HPDE6-E6E7 (cell line): Measurements from ENCODE around the gene LIPC.
"Not testable (repeated sequence)": the region's sequence is repeated elsewhere in the genome, so short reads cannot be mapped to it uniquely, and the experiment has no call there.

Experiments
- DNase-seq: peaks from one replicate; pipeline ENCODE4 v3.0.0; 2011; ENCODE audit warnings: missing footprints; ENCODE audit errors: extremely low spot score

LIPC gene

DNA sequence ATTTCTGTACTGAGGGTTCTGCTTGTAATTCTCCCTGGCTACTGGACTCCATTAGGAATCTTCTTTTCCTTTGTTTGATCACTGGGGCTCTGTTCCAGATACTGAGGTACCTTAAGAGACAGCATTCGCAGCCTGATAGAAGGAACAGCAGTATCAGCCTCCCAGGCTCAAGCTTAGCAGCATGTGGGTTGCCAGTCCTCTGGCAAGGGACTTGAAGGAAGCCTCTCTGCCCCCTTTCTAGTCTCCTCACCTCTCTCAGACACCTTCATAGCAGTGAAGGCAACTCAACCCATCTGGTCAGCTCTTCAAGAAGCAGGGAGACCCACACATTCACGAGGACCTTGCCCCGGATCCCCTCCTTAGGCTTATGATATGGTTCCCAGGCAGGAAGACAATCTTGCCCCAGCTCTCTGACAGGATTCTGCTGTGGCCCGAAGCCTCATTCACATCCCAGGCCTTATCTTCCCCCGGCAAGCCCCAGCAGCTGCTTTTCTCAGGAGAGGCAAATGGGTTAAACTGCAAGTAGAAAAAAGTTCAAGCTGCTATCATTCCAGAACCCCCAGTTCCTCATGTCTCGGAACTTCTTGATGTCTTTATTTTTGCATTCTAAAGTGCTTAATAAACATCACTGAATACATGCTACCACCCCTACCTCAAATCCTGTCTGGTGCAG is 153.1 kb downstream of the LIPC start:
- no peak for DNase-seq

DNA sequence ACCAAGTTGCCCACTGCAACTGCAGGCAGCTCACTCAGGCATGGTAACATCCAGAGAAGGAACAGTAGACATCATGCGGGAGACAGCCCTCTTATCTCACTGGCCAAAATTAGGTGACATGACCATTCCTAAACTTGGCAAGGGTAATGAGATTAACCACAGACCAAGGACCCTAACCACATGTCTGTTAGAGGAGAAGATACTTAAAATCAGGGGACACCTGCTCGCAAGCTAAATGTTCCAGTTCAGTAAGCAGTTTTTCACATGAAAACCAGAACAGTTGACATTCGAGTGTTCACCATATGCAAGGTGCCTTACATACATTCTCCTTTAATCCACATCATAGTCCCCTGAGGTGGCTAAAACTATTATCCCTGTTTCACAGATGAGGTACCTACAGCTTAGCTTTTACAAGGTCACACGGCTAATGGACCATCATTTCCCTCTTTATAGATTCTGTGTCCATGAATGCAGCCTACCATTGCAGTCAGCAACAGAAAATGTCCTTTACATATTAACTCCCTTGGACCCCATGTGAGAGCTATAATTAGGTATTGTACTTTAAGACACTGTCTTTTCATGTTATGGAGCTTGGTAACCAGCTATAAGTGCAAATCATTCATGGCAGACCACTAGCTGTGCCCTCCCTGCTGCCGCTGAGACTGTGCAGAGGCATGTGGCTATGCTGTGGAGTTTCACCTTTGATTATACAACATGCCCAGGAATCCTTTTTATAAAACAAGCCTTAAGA is 154.1 kb downstream of the LIPC start:
- no peak for DNase-seq

DNA sequence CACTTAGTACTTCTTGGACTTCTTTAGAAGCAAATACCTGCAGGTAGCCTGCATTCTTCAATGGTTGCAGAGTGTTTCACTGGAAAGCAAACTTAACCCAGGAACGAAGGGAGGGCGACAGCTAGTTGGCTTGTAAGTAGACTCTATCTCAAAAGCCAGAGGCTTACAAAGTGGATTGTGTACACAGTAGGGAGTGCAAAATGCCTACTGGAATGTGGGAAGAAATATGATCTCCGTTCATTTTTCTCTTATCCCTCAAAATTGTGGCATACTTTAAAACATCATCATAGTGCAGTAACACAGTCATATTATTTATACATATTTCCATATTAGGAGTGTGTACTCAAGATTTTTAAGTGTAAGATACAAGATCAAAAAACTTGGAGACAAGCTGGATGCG is 155.7 kb downstream of the LIPC start:
- no peak for DNase-seq

DNA sequence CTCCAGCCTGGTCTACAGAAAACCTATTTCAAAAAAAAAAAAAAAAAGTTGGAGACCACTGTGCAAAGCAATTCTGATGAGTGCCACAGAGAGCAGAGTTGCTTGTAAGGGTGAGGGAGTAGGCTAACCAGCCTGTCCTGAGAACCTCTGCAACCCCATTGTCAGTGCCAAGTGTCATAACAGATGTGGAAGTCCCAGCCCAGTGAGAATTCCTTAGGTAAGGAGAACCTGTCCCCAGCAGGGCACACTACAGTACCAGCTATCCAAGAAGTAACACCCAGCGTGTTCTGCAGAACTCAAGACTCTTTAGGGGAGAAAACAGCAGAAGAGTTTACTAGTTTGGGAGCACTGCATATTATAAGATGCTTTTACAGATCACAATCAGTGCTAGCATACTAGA is 156.3 kb downstream of the LIPC start:
- no peak for DNase-seq

DNA sequence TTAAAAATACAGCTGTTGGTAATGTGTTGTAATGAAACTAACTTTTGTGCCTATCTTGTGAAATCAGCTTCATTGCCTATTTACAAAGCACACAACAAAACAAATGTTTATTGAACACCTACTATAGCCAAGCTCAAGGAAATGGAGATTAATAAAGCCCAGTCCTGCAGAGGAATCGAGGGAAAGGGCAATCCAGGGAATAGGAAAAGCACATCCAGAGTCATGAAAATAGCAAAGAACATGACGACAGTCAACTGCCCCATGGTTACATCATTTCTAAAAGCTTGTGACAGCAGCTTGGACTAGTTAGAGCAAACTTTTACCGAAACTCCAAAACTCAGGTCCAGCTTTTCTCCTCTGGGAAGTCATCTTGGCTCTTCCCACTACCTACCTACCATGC is 157.3 kb downstream of the LIPC start:
- DNase-seq, result no peak

DNA sequence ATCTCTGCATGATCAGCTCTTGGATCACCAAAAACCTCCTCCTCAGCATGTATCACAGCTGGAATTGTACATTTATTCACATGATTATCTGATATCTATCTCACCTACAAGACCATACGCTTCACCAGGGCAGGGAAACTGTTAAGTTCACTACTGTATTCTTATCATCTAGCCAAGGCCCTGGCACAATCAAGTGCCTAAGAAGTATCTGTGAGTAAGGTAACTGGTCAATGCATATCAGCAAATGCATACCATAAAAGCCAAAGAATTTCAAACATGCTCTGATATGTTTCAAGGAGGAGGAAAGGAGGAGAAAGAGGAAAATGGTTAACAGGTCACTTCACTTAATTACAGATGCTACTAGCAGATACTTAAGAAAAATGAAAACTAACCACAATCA is 158.4 kb downstream of the LIPC start:
- no peak for DNase-seq

DNA sequence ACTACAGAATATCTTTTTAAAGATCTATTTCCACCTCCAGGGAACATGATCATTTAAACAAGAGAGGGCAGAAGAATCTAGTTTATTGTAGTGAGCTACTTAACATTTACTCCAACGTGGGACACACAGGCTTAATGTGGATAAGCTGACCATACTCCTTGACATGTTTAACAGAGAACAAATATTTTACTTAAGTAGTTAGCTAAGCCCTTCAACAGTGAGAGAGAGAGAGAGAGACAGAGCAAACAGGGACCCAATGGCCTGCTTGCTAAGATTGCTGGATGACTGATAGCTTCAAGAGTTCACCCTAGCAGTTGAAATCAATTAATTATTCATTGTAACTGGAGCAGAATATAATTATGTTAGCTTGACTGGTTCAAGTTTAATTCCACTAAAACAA is 159.1 kb downstream of the LIPC start:
- no peak for DNase-seq

DNA sequence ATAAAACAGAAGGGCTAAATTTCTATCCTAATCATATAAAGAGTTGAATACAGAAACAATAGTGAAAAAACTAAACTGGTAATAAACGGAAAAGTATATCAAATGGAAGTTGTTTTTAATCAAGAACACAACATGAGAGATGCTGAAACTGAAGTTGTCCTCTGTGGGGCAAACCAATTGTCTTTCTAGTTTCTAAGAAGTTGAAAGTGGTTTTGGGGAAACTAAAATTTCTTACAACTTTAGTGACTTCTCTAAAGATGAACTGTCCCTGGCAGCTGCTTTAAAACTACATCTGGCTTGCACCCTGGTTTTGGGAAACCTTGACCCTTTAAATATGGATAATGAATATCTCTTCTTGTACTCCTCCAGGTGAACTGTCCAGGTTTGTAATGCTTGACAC is 162.1 kb downstream of the LIPC start:
- no peak for DNase-seq

DNA sequence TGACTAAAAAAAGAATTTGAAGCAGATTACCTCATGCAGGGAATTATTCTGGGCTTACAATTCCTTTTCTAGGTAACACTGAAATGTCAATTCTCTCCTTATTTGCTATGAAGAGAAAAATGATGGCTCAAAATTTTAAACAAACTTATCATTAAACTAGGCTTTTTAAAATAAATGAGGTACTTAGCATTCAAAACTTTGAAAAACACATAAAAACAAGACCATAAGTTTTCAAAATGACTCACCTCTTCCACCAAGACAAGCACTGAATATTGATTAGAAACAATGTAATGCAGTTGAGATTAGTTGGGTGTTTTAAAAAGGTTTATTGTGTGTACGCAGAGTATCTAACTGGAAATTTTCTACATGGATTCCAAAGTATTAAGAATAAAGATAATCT is 163.1 kb downstream of the LIPC start:
- DNase-seq, result no peak

DNA sequence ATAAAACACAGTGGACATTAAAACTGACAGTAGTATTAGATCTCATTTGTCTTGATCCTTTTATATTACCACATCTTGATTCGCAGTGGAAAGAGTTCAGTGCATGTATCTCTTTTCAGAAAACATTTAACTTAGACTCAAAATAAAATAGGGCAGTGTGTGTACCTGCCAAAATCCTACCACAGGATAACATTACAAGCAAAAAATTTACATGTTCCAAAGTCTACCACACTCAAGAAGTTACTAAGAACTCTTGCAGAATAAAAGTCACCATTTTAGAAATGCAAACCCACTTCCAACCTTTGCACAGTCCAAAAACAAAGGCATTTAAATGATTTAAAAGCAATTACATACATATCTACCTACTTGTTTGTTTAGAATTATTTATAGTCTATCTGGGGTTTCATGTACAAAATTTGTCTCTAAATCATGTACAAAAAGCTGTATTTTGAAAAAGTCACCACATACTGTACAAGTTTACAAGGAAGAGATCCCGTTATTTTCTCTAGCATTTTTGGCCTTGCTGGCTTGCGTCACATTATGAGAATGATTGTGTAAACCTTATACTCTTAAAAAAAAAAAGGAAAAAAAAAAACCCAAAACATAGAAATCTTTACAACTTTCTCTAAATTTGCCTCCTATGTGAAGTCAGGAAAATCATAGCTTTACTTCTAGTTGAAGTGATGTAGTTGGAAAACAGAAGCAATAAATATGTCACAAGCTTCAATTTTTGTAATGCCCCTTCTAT is 163.9 kb downstream of the LIPC start:
- DNase-seq, result no peak

DNA sequence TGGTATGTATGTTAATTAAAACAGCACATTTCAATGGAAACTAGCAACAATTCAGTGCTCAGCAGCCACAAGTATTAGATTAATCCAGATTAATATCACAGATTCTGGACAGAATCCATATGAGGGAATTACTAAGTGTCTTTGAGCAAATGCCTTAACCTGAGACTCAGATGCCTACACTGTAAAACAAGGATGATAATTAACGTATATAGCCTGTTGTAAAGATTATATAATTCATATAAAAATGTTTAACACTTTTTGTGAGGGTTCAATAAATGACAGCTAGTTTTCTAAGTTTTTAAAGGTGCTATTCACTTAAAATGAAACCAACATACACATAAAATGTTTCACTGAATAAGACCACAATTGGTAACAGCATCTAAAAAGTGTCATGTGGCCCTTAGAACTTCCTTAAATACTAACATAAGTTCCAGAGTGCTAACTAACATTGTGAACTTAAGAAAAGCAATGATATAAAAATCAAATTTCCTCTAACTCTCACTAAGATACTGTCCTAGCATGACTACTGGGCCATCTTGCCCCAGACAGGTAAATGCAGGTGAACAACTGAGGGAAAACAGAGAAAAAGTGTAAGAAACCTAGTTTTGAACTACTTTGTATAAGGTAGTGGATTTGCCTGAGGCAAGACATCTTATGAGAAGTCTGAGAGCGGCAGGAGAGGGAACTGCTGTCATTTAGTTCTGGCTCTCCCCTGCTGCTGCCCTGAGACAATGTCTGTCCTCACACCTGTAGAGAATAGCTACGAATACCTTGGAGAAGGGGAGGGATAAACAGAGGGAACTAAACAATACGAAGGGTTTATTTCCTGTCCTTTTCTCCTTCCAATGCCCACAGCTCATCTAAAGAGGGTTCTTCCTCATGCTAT is 166.4 kb downstream of the LIPC start:
- no peak for DNase-seq

DNA sequence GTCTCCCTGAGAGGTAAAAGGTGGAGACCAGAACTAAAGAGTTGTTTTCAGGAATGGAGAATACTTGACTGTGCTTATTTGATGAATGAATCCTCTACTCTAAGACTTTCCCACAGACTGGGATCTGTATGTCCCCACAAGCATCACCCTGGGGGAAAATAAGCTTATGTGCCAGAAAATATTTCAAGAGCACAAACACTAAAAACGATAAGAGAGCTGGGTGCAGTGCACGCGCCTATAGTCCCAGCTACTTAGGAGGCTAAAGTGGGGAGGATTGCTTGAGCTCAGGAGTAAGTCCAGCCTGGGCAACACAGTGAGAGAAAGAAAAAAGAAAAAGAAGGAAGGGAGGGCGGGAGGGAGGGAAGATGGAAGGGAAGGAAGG is 167.0 kb downstream of the LIPC start:
- no peak for DNase-seq

DNA sequence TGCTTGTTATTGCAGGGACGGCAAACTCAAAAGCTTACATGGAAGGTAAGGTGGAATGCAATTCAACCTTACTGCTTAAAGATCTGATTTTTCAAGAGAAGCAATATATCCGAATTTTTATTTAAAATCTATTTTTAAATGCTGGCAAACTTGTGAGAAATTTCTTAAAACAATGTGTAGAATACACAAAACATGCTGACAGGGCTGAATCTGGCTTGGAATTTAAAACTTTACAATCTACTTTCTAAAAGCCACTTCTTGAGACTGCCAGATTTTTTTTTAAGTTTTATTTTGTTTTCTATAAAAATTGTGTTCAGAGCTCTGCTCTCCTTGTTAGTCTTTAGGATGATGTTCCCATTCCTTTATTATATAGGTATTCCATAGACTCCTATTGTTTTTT is 171.0 kb downstream of the LIPC start:
- DNase-seq, result no peak

DNA sequence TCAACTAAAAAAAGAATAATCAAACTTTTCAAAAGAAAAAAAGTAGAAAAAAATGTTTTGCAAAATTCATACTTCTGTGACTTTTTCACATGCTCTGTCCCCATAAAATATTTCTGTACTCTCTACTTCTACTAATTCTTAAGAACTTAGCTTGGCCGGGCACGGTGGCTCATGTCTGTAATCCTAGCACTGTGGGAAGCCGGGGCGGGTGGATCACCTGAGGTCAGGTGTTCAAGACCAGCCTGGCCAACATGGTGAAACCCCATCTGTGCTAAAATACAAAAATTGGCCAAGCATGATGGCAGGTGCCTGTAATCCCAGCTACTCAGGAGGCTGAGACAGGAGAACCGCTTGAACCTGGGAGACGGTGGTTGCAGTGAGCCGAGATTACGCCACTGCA is 172.1 kb downstream of the LIPC start:
- DNase-seq, result not testable (repeated sequence)

DNA sequence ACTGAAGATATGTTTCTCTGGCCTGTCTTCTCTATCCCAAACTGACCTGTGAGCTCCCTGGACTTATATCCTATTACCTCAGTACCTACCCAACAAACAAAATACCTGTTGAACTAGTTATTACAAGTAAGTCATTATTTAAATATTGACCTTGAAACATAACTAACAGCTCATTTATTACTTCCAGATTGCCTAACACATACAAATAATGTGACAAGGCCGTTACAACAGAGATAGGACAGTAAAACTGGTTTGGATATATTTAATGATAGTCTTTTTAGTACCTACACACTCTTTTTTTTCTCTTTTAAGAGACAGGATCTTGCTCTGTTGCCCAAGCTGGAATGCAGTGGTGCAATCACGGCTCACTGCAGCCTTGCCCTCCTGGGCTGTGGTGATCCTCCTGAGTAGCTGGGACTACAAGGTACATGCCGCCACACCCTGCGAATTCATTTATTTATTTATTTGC is 172.7 kb downstream of the LIPC start:
- no peak for DNase-seq

DNA sequence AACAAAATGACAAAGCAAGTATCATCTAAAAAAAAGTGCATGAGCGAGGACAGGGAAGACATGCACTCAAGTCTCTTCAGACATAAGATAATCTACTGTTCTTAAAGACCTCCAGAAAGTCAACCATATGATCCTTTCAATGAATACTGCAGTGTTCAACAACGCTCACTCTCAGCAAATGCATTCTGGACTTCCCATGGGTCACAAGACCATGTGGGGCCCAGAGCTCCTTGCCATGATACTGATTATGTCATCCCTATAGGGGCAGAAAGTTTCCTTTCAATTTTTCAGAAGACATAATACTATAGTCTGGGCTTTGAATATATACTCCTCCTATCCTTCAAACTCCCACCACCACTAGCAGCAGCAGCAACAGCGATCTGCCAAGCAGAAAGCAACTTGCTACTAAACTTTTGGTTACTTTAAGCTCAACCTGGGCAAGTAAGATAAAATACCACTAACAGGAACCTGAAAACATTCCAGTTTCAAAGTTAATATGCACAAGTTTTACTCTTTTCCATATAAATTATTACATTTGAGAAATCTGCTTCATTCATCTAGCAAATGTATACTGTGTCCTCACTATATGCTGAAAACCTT is 174.2 kb downstream of the LIPC start:
- no peak for DNase-seq

DNA sequence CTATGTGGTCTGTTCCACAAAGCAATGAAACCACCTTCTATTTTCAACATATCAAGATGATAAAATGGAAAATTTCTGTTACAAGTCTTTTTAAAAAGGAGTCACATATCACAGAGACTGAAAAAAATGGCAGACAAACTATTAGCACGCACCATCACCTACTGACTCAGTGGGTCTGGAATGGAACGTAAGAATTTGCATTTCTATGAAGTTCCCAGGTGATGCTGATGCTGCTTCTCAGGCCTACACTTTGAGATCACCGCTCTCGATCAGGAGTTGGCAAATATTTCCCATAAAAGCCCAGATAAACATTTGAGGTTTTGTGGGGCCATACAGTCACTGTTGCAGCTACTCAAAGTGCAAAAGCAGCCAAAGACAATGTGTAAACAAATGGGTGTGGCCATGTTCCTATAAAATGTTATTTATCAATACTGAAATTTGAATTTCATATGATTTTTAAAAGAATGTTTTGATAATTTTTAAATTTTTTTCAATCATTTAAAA is 174.8 kb downstream of the LIPC start:
- DNase-seq, result no peak

DNA sequence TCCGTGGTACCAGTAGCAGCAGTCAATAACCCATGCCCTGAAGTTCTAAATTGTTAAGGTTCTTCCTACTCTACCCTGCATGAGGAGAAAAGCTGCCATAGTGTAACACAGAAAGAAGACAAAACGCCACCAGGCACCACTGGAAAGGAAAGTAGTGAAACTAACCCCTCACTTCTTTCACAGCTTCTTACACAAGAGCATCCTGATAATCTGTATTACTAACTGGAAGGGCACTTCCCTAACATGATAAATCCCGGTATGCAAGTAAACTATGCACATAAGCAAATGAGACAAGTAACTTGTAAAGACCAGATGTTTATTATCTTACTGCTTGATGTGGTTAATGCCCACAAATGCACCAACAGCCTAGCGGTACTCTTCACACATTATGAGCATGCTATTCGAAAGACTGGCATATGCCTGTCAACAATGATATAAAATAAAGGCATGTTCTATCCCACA is 176.4 kb downstream of the LIPC start:
- DNase-seq, result no peak

DNA sequence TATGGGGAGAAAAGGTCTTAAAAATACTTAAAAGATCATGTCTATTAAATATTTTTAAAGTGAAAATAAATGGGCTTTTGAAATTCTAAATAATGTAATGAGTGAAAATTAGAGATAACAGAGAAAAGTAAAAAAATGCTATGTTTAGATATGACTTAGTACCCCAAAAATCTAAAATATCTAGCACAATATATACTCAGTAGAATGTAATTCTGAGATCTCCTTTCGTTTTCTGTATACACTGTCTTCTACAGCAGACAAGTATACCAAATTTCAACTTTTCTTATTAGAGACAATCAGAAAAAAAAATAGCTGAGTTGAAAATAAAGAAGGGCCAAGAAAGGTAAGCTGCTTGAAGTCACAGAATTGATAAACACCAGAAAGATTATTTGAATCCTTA is 176.9 kb downstream of the LIPC start:
- DNase-seq, result no peak

DNA sequence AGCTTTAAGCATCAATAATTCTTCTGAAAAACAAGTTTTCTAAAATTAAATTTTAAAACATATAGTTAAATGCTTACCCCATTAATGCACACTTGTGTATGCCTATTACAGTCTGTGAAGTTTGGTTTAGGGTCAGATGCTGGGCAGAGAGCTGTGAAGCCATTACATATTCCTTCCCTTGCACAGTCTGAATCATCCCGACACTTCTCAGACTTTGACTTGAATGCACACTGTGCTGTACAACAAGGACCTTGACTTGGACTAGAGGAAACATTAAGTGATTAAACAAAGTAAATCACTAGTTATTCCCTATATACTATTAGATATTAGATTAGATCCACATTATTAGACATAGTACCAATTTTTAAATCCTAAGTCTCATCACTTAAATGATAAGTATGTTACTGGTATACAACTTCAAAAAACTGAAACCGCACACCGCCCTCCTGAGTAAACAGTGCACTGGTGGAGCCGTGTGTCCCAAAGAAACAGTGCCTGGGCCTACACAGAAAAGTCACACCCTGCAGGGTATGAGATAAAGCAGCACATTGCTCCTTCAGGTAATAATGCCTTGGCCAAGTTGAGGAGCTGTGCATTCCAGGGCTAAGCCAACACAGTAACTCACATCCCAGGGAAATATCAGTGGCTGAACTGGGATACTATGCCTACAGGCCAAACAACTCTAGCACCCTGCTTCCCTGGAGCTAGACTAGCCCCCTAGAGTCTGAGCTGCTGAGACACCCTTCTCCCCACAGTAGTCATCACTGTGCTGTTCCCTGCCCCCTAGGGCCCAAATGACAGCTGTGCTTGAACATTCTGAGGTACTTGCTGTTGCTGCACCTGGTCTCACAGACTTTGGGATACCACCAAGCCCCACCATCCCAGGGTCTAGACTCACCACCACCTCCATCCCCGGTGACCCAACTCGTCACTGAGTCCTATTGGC is 180.2 kb downstream of the LIPC start:
- DNase-seq, result no peak
